GM19035 (cell line): ENCODE data around the gene GRP.

Source experiments
- ATAC-seq: cut with Tn5 transposase; IDR thresholded peaks from one replicate; pipeline ENCODE4 v1.9.1; 2021; ENCODE audit not compliant: unreplicated experiment

The GRP gene

DNA sequence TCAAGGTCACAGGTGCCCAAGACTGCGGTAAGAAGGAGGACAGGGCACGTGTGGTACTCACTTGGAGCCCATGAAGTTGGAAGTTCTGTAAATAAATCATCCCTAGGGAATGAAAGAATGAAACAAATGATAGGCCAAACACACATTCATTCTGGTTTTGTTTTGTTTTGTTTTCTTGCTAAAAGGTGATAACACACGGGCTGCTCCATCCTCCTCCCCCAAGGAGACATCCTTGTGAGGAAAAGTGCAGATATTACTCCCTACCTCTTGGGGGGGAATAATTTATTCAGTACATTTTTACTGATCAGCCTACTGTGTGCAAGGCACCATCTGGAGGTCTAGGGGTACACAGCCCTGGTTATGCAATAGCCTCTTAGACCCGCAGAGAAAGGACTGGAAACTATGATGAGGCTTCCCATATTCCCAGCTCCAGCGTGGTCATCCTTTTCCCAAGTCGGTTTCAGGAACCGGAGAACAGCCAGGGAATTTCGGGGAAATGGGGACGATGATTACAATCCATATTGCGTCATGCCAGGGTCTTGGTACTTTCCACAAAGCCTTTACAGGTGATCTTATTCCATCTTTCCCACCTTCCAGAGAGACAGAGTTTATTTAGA is 47.0 kb downstream of the GRP start:
- ATAC-seq, result no peak

DNA sequence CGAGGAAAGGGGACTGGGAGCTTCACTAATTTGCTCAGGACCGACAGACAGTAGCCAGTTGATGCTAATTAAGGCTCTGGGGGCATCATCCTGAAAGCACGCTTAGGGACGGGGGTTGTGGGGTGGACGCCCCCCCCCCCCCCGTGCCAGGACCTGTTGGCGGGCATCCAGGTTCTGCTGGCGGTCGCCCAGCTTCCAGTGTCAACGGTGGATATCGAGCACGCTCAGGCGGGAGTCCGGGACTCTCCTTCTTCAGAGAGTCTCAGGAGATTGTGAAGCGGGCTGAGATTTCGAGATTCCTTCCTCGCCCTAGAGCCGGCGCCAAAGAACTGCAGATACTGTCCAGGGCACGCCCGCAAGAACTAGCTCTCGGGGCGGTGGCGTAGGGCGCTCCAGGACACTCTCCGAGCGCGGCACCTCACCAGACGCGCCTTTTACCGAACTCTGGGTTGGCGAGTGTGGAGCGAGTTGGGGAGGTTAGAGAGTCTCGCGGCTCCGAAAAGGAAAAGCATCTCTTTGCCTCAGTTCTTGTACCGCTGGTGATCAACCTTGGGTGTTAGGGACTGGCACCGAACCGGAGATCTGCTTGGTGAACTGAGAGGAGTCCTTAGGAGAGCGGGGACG is 47.7 kb downstream of the GRP start:
- ATAC-seq, result no peak

DNA sequence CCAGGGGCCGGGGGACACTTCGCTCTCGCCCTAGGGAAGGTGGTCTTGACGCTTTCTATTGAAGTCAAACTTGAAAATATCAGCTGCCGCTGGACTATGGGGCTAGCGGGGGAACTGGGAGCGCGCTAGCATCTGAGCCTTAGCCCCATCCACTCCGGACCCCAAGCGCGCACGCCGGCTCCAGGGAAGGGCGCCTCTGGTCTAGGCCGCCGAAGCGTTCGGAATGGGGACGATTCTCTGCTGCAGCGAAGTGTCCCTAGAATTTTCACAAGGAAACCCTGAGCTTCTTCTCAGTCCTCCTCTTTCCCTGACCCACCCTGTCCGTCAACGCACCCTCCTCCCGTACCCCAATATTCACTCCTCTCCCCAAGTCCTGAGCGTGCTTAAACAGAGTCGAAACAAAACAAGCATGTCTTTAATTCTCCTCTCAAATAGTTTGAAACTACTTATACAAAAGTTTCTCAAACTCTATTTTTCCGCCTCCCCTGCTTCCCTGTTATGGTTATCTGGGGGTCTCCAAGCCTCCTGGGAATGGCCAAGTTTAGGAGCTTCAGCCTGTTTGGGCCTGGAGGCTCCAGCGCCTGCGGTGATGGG is 48.3 kb downstream of the GRP start:
- ATAC-seq, result no peak

DNA sequence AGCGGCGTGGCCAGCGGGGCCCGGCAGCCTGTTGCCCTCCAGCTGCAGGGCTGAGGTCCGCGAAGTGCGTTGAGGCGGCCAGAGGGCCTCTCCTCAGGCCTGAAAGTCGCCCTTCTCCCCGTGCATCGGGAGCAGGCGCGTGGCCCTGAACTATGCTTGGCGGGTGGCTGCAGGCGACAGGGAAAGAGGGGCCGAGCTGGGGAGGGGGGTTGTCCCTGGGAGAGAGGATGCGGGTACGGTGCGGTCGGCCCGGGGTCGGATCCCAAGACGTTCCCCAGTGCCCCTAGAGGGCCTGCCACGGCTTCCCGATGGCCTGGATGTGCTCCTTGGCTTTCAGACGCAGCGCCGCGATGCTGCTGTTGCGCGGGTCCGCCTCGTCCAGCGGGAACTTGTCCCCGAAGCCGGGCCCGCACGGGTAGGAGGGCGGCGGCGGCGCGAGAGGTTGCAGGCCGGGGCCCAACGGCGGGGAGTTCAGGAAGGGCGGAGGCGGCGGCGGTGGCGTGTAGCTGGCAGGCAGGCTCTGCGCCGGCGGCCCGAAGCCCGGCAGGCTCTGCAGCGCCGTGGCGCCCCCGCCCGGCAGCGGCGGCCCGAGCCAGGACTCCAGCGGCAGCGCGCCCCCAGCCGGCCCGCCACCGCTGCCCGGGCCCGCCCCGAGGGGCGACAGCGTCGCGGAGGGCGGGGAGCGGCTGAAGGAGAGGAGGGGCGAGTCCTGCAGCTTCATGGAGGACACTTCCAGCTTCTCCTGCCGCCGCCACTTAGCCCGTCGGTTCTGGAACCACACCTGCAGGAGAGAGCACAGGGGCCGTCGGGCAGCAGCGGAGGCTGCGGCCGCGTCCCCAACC is 49.0 kb downstream of the GRP start:
- ATAC-seq, result no peak

DNA sequence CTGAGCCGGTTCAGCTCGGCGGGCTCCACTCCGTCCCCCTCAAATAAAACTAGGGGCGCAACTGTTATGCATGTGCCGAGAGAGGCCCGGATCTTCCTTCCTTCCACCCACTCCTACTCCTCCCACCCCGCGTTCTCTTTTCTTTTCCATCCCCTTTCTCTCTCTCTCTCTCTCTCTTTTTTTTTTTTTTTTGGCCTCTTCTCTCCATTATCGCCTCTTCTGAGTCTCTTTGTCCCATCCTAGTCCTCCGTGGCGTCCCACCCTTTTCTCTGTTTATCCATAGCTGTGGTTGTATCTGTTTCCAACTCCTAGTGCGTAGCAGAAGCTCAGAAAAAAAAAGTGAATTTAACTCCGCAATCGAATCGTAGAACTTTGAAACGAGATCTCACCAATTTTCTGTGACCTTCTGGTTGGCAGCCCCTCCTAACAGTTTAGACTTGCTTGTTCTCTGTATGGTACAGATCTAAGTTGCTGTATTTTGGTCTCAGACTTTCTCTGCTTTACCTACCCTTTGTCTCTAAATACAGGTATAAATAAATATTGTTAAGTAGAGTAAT is 49.7 kb downstream of the GRP start:
- ATAC-seq, result no peak

DNA sequence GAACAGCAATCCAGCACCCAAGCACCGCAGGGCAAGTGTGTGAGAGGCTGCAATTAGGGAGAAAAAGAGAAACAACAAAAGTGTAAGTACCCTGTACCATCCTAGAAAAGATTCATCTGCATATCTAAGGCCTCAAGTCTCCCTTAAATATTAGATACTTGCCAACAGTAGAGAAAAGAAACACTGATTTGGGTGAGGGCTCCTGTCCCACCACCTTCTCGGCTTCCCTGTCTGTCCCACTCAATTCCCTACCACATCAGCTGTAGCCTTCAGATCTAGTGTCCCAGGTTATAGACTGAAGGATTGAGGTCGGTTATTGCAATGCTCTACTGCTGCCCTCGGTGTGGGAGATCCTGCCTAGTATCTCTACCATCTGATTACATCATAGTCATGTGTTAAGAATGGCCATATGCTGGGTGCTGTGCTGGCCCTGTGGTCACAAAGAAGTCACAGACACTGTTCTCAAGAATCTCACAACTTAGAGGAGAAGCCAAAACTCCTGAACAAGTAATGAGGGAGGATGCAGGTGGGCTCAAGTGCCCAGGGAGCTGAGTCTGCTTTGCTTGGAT is 50.8 kb downstream of the GRP start:
- ATAC-seq, result no peak

DNA sequence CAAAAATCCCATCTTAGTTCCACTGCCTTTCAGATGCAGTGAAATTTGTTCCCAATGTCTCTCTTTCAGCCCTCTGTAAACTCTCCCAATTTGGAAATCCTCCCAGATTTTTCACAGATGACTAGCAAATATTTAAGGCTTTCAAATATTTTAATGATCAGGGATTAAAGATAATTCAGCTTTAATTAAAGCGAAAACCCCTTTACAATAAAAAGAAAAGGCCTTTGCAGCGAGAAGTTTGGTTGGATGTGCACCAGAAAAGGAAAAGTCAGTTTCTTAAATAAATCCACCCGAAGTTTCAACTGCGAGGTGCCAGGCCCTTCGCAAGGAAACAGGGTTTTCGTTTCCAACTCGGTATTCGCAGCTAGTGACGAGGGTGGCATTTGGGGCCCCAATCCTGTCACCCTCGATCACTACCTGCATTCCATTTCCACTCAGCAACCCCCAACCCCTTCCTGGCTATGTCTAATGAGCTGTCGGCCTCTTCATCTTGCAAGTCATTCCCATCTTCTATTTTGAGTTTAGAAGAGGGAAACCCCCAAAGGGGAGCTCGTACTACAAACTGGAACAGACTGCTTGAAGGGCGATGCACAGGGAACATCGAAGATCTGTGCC is 51.8 kb downstream of the GRP start:
- no peak for ATAC-seq

DNA sequence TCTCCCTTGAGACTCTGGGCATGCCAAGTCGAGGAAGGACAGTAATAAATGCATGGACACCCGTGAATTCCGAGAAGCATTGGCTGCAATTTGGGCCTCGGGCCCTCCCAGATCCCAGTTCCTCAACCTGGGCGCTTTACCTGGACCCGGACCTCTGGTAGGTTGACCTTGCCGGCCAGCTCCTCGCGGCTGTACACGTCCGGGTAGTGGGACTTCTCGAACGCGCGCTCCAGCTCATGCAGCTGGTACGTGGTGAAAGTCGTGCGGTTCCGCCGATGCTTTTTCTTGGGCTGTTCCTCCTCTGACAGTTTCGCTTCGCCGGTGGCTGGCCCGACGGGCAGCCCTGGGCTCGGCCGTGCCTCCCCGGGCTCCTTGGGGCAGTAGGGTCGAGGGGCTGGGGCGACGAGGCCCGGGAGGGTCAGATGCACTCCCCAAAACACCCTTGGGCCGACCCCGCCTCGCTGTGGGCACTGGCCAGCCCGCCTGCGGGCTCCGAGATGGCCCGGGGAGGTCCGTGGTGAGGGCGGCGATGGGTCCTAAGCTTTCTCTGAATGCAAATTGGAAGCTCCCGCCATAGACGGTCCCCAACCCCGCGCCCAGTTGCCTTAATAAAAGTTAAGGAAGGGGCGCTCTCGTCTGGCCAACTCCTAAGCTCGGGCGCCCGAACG is 52.4 kb downstream of the GRP start:
- ATAC-seq, result no peak

DNA sequence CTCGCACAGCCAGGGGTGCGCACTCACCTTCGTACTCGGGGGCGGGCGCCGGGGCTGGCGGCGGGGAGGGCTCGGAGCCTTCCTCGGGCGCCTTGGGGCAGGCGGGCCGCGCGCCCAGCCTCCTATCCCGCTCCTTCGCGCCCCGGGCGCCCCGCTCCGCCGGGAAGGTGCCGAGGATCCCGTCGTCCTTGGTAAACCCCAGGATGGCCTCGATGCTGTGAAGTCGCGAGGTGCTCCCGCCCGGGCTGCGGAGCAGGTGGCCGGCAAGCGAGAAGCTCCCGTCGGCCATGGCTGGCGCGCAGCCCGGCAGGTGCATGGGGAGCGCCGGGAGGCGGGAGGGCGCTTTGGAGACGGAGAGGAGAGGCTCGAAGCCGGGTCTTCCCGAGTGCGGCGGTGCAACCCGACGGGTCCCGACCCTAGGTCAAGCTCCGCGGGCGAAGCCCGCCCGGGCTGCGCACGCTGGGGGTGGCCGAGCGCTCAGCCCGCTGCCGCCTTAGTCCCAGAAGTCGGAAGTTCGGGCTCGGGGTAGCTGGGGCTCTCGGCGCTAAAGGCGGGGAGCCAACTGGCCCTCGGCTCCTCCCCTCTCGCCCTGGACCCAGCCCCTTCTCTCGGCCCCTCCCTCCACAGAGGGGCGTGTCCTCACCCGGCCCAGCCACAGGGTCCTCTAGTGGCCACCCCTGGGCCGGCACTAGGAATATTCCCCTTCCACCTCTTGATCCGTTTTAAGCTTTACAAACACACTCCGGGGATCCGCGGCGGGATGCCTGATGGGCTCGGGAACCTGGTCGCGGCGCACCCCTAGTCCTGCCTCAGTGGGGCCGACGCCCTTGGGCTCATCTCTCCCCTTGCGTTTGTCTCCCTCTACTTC is 53.2 kb downstream of the GRP start, which contains the start of gene RAX:
Gene RAX (minus strand): TSS at position 564 of the 868 bp plus-strand sequence. CDS start 248 bp downstream, at position 316.
- no peak for ATAC-seq

DNA sequence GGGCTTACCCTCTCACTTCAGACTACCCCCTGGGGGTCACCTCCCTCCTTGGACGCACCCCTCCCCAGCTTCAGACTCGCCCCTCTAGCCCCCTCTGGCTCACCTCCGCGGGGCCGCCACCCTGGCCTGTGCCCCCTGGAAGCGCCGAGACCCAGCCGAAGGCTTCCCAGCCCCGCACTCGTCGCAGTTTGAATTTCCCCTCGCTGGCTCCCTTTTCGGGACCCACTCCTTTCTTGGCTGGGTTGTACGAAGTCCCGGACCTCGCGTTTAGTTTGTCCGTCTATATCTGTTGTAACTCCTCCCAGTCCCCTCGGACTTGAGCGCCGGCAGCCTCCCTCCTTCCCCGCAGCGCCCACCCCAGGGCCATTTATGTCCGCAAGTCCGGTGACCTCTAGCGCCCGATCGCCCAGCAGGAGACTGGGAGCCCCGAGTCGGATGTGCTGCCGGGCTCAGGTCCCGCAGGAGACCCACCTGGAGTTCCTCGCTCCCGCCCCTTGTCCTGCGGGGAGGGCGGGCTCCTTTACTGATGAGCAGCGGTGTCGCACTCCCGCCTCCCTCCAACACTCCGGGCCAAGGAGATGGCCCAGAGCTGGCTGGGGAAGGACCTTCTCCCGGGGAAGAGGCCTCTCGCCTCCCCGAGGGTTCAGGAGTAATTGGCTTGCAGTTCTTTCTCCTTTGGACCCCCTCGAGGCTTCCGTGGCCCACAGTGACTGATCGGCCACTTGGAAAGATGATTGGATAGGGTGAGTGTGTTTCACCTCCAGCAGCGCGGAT is 54.0 kb downstream of the GRP start:
- no peak for ATAC-seq

DNA sequence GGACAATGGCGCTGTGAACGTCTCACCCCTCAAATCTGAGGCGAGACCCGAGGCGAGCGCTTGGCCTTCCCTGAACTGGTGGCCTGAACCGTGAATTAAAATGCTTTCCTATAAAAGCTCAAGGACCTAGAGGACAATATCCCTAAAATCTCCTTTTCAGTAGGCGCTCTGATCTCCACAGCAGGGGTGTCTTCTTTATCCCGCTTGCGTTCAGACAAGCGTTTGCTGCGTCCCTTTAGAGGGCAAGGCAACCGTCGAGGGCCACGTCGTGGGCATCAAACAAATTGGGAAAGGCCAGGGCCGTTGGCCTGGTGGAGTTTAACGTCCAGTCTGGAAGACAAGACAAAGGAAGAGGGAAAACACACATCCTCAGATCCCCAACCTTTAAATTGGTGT is 54.6 kb downstream of the GRP start:
- ATAC-seq, result no peak

DNA sequence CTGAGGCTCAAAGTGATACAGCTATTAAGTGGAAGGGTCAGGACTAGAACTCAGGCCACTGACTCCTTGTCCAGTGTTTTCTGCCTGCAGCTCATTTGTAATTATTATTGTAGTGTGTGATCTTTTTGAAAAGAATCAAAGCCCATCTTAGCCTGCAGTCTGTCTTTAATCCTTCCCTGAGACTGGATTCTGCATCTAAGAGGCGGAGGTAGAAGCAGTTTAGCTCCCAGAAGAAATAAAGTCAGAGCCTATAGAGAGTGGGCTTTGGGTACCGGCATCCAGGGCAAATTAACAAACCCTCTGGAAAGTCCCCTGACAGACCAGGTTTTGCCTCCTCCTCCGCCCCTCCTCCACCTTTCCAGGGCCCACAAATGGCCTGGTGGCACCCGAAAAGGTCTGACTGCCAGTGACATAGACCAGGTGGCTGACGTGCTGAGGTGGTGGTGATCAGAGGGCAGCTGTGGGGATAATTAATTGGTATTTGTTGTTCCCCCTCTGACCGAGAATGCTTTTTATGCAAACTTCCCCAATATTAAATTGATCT is 55.5 kb downstream of the GRP start:
- ATAC-seq, result no peak

DNA sequence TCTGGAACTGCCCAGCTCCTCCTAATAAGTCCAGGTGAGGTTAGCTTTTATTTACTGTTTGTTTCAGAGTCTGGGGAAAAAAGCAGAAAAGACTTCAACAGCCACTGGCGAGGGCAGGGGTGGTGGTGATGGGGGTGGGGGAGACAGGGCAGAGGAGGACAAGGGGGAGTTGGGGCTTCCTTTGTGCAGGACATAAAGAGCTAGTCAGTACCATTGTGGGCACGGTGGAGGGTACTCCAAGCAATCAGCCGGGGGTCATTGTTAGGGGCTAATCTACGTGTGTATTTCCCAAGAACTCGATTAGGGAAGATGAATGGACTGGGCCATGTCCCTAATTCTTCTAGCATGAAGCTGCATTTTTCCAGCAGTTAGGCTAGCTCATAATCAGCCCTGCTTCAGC is 56.1 kb downstream of the GRP start:
- no peak for ATAC-seq

DNA sequence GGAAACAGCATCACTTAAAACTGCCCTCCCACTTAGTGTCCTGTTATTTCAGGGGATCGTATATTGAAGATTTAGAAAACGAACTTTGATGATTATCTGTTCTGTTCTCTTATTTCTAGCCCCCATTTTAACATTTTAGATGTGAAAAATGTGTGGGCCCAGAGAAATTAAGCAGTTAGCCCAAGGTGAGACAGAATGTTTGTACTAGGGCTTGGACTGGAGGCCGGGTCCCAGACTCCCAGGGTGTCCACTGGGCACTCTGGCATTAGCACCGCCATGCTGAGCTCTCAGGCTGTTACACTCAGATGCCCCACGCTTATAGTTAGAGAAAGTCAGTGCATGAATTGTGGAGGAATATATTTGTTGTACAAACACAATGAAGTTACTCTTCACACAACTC is 58.8 kb downstream of the GRP start:
- ATAC-seq, result no peak

DNA sequence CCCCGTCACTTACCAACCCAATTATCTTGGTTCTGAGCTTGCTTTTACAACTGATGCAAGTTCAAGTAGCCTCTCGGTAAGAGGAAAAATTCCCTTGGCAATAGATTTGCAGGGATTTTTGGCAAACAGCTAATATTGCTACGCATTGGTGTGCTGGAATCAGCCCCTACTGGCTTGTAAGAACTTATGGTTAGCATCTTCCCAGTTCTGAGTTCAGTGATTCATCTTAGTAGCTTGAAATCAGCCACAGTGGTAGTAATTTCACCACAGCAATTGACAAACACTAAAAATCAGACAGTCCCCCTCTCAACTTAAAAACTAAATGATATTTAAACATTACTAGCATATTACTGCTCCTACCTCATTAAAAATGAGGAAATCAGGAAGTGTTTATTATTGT is 59.2 kb downstream of the GRP start:
- no peak for ATAC-seq

DNA sequence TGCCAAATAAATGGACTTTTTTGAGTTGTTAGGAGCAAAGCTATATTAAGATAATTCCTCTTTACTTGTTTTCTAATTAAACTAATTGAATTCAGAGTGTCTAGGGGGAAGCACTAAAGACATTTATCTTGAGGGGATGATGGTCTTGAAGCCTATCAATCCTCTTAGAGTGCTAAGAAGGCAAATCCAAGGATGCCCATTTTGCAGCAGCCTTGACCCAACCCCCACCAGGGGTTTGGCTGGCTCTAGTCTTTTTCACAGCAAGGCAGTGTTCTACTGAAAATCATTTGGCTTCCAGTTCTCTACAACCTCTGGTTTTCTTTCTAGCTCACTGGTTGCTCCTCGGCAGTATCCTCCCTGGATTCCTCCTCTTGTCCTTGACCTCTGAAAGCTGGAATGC is 59.8 kb downstream of the GRP start:
- ATAC-seq, result no peak
